CD4-positive, alpha-beta memory T cell (primary cell): ENCODE results near the gene ADCY10. TPM values are rescaled to one million over a fixed set of nuclear protein-coding genes. Genes with fewer than 3 reads are reported as not detected.
A peak's percentile ranks its signal among the peaks of the same experiment; 100 is the strongest.

Experiments
- CTCF ChIA-PET: fragments of 350-600 bp; sonication (Branson Sonifier 250); formaldehyde crosslinking; loops from one replicate; lab custom pipeline; 2021; ENCODE audit warnings: inconsistent platforms; ENCODE audit not compliant: partially characterized antibody; lab: Charles Lee
- POLR2A ChIA-PET: fragments of 350-600 bp; sonication (Branson Sonifier 250); formaldehyde crosslinking; loops from one replicate; lab custom pipeline; 2021; ENCODE audit not compliant: partially characterized antibody; lab: Charles Lee
- DNase-seq, 5 donors: peaks; one replicate each; pipeline versions ENCODE4 v3.0.0 to v3.0.0-alpha.2; 2020 to 2022; ENCODE audit warnings: mixed read lengths in 1 of 5
- H3K27ac ChIP-seq: one replicate; pipeline ENCODE4 v1.7.0; 2013; ENCODE audit warnings: low read depth, low read length
- H3K27me3 ChIP-seq: 2 replicates; pipeline ENCODE4 v1.7.0; 2013; ENCODE audit warnings: mild to moderate bottlenecking, low read length, moderate library complexity; ENCODE audit not compliant: insufficient read depth
- H3K36me3 ChIP-seq: 2 replicates; pipeline ENCODE4 v1.7.0; 2013; ENCODE audit warnings: mild to moderate bottlenecking, low read length, moderate library complexity; ENCODE audit not compliant: insufficient read depth
- H3K4me1 ChIP-seq: 2 replicates; pipeline ENCODE4 v1.7.0; 2013; ENCODE audit warnings: mild to moderate bottlenecking, low read length, moderate library complexity; ENCODE audit not compliant: insufficient read depth
- H3K4me3 ChIP-seq, 2 donors: one replicate each; pipeline ENCODE4 v1.7.0; 2013; ENCODE audit warnings: low read length in 2 of 2, mild to moderate bottlenecking in 1 of 2
- H3K9me3 ChIP-seq, 2 donors: one replicate each; pipeline ENCODE4 v1.7.0; 2013; ENCODE audit warnings: low read length in 2 of 2, control low read depth in 1 of 2; ENCODE audit not compliant: control insufficient read depth in 1 of 2
- H3K27ac Mint-ChIP-seq, 7 donors: one replicate each; pipeline ENCODE4 v1.8.0; 2020 to 2021; ENCODE audit warnings: mixed read lengths in 7 of 7, mild to moderate bottlenecking in 6 of 7, inconsistent platforms in 3 of 7, moderate library complexity in 3 of 7
- H3K27me3 Mint-ChIP-seq, 2 donors: one replicate each; pipeline ENCODE4 v1.8.0; 2020 to 2021; ENCODE audit warnings: mixed read lengths in 2 of 2
- H3K36me3 Mint-ChIP-seq, 2 donors: one replicate each; pipeline ENCODE4 v1.8.0; 2020 to 2021; ENCODE audit warnings: mixed read lengths in 2 of 2, inconsistent platforms in 1 of 2, mild to moderate bottlenecking in 1 of 2
- H3K4me1 Mint-ChIP-seq, 4 donors: one replicate each; pipeline ENCODE4 v1.8.0; 2020 to 2021; ENCODE audit warnings: mixed read lengths in 4 of 4, mild to moderate bottlenecking in 1 of 4
- H3K4me3 Mint-ChIP-seq, 8 donors: one replicate each; pipeline ENCODE4 v1.8.0; 2020 to 2021; ENCODE audit warnings: mixed read lengths in 8 of 8, mild to moderate bottlenecking in 7 of 8, moderate library complexity in 6 of 8, inconsistent platforms in 3 of 8
- H3K9me3 Mint-ChIP-seq, 8 donors: one replicate each; pipeline ENCODE4 v1.8.0; 2020 to 2021; ENCODE audit warnings: mixed read lengths in 8 of 8, mild to moderate bottlenecking in 5 of 8, inconsistent platforms in 3 of 8, moderate library complexity in 1 of 8
- intact Hi-C: fragments of 100-400 bp; cut with micrococcal nuclease; formaldehyde crosslinking; loops from one replicate; pipeline ENCODE4 v1.15.1; 2023
- polyA plus RNA-seq, 2 donors: library from polyadenylated mRNA; unstranded; fragments of 300-500 nt; fragmentation: Illumina TruSeq; gene quantifications; one replicate each; pipeline ENCODE4 v1.2.3, GENCODE V29; 2021
- total RNA-seq, 2 experiments: library from RNA; stranded (reverse); gene quantifications; one replicate each; pipeline ENCODE4 v1.2.3, GENCODE V29; 2021

The ADCY10 gene
- total and polyA plus RNA-seq, 4 experiments from 2014 or later = 0.61 to 0.96 TPM; not detected in 2

DNA sequence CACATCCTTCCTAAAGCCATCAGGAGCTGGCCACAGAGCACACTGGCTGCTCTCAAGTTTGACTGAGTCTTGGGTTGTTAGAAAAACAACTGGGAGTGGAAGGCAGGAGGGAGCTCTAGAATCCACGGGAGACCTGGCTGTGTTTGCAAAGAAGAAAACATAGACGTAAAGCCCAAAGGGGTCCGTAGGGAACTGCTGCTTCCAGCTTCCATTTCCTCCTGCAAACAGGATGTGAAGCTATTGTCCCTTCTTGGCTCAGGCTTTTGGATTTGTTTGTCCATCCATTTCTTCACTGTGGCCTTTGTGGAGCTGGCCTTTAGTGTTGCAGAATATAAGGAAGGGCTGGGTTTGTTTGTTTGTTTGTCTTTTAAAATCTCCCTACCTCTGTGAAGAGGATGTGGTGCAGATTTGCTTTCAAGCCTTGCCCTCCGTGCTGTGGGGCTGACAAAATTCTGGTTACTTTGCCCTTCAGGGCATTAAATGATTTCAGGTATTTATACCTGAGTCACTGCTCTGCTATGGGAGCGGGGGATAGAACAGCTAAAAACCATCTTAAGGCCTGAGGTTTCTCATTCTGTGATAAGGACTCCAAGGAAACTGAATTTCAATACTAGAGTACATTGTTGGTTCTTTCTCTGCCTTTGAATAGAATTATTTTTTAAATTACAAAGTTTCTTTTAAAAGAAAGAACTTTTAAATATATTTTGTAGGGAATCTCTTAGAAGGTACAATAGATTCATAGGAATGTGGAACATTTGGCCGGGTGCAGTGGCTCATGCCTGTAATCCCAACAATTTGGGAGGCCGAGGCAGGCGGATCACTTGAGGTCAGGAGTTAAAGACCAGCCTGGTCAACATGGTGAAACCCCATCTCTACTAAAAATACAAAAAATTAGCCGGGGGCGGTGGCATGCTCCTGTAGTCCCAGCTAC lies 117.9 kb downstream of the ADCY10 start:
- peaks cover 0 to 3% (median under 1%) of the 10 kb centered on the region in 4 donors for H3K4me1 Mint-ChIP-seq
- Histone ChIP-seq H3K9me3 (no peaks in the 10 kb centered on the region), H3K4me3 (no peak overlapping the region), H3K27ac (no peak overlapping the region), H3K4me1 (no peaks in the 10 kb centered on the region), H3K27me3 (no peaks in the 10 kb centered on the region), H3K36me3 (no peaks in the 10 kb centered on the region)
- H3K4me3 Mint-ChIP-seq = no peak overlapping the region
- CTCF ChIA-PET = interaction anchor here (1.0 to 1.9 kb wide), 2 partner anchors 8 to 9 kb away, joined by 5 to 6 read pairs; no protein-coding TSS in a partner anchor
- H3K27me3 Mint-ChIP-seq = no peaks in the 10 kb centered on the region
- intact Hi-C loops = no loop called here
- no peak for DNase-seq
- no peak overlapping the region for H3K27ac Mint-ChIP-seq
- no peaks in the 10 kb centered on the region for H3K36me3 Mint-ChIP-seq
- no peaks in the 10 kb centered on the region for H3K9me3 Mint-ChIP-seq
- POLR2A ChIA-PET = no interaction called here

GRCh38 chr1:167794043-167794442 lies 119.9 kb downstream of the ADCY10 start:
- no peaks in the 10 kb centered on the region for H3K9me3 ChIP-seq
- H3K27me3 Mint-ChIP-seq = no peaks in the 10 kb centered on the region
- no peak for DNase-seq
- intact Hi-C loops = no loop called here
- H3K36me3 Mint-ChIP-seq = no peaks in the 10 kb centered on the region
- no peak overlapping the region for H3K27ac Mint-ChIP-seq
- no peak overlapping the region for H3K27ac ChIP-seq
- peaks cover 0 to 3% (median under 1%) of the 10 kb centered on the region in 4 donors for H3K4me1 Mint-ChIP-seq
- H3K27me3 ChIP-seq = no peaks in the 10 kb centered on the region
- H3K9me3 Mint-ChIP-seq = no peaks in the 10 kb centered on the region
- no peaks in the 10 kb centered on the region for H3K4me1 ChIP-seq
- ChIA-PET CTCF (no interaction called here), POLR2A (no interaction called here)
- H3K36me3 ChIP-seq = no peaks in the 10 kb centered on the region
- no peak overlapping the region for H3K4me3 Mint-ChIP-seq
- H3K4me3 ChIP-seq = no peak overlapping the region

DNA sequence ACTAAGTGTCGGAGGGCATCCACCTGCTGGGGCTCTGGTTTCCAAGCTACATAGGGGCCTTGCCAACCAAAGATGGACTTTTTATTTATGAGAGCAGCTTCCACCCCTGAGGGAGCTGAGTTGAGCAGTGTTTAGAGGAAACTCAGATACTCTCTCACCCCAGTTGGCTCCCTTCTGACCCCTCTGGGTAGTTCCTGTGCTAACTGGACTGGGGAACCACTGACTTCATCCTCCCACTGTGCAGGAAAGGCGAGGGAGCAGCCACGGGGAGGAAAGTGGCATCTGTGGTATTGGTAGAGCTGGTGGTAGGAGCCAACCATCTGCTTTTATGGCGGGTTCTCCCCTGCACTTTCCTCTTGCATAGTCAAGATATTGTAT lies 121.8 kb downstream of the ADCY10 start:
- Mint-ChIP-seq H3K27me3 (no peaks in the 10 kb centered on the region), H3K36me3 (peaks cover 4 to 5% of the 10 kb centered on the region in 2 donors), H3K4me1 (peaks cover 0 to 3% (median under 1%) of the 10 kb centered on the region in 4 donors), H3K27ac (no peak overlapping the region), H3K9me3 (no peaks in the 10 kb centered on the region), H3K4me3 (no peak overlapping the region)
- Histone ChIP-seq H3K27ac (no peak overlapping the region), H3K36me3 (no peaks in the 10 kb centered on the region), H3K27me3 (no peaks in the 10 kb centered on the region), H3K4me3 (no peak overlapping the region), H3K4me1 (no peaks in the 10 kb centered on the region), H3K9me3 (no peaks in the 10 kb centered on the region)
- CTCF ChIA-PET = interaction anchor here (3.5 kb wide), 1 partner anchor 8 kb away, joined by 14 read pairs; no protein-coding TSS in a partner anchor
- no peak for DNase-seq
- POLR2A ChIA-PET = no interaction called here
- intact Hi-C loops = no loop called here

DNA sequence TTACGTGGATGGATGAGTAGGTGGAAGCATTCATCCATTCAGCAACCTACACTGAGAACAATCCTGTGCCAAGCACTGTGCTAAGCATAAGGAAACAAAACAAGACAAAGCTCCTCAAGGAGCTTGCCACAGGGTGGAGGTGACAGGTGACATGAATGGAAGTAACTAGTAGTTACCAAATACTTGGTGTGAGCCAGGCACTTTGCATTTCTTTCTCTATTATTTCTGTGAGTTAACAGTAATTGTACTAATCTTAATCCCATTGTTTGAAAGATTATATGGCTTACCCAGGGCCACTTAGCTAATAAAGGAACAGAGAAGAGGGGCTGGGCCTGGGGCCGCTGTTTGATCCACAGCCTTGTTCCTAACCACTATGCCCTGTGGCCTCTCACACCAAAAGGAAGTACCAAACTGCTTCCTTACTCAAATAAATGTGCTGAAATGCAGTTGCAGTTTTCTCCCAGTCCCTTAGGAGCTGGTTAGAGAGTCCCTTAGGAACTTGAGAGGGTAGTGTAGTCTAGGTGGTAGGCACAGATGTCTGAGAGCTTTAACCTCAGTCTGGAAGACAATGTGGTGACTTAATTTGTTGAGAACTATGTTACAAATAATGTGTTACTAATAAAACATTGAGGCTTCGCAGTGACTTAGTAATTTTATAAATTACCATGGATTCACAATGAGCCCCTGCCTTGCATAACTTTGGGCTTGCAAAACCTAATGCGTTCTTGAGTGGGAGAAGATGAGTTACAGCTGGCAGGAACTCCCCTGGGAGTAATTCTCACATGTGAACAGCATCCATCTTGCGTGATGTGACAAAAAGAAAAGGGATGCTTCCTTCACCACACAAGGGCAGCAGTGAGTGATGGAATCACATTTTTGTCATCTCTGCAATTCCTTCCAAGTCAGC lies 122.4 kb downstream of the ADCY10 start:
- ChIA-PET CTCF (interaction anchor here (3.5 kb wide), 1 partner anchor 9 kb away, joined by 14 read pairs; no protein-coding TSS in a partner anchor), POLR2A (no interaction called here)
- no peaks in the 10 kb centered on the region for H3K4me1 Mint-ChIP-seq
- Histone ChIP-seq H3K4me3 (no peak overlapping the region), H3K9me3 (no peaks in the 10 kb centered on the region), H3K36me3 (no peaks in the 10 kb centered on the region), H3K4me1 (no peaks in the 10 kb centered on the region), H3K27ac (no peak overlapping the region), H3K27me3 (no peaks in the 10 kb centered on the region)
- intact Hi-C loops = no loop called here
- no peaks in the 10 kb centered on the region for H3K27me3 Mint-ChIP-seq
- no peak for DNase-seq
- no peaks in the 10 kb centered on the region for H3K9me3 Mint-ChIP-seq
- H3K4me3 Mint-ChIP-seq = no peak overlapping the region
- no peak overlapping the region for H3K27ac Mint-ChIP-seq
- H3K36me3 Mint-ChIP-seq = peaks cover 4 to 5% of the 10 kb centered on the region in 2 donors

DNA sequence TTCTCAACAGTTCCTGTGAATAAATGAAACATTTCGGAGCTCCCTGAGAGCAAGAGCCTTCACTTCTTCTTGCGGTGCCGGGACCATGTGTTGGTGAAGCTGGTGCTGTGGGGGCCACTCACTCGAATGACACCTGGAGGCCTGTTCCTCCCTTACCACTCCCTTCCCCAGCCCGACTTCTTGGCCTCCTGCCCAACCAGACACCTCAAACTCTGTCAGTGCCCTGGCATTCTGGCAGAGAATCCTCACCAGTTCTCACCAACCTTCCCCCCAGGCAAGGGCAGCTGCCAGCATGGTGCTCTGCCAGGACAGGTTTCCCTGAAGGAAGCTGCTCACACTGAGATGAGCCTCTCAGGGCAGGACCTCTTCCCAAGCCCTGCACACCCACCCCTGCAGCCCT lies 123.8 kb downstream of the ADCY10 start:
- intact Hi-C loops = no loop called here
- H3K27me3 Mint-ChIP-seq = no peaks in the 10 kb centered on the region
- no peaks in the 10 kb centered on the region for H3K27me3 ChIP-seq
- no peaks in the 10 kb centered on the region for H3K36me3 ChIP-seq
- H3K27ac ChIP-seq = no peak overlapping the region
- peak overlapping the region in 1 of 7 donors; percentile 62 for H3K27ac Mint-ChIP-seq
- H3K36me3 Mint-ChIP-seq = peaks cover 4 to 5% of the 10 kb centered on the region in 2 donors
- CTCF ChIA-PET = interaction anchor here (3.5 kb wide), 1 partner anchor 11 kb away, joined by 14 read pairs; no protein-coding TSS in a partner anchor
- H3K9me3 ChIP-seq = no peaks in the 10 kb centered on the region
- POLR2A ChIA-PET = no interaction called here
- no peaks in the 10 kb centered on the region for H3K4me1 ChIP-seq
- no peaks in the 10 kb centered on the region for H3K4me1 Mint-ChIP-seq
- H3K9me3 Mint-ChIP-seq = no peaks in the 10 kb centered on the region
- H3K4me3 Mint-ChIP-seq = no peak overlapping the region
- H3K4me3 ChIP-seq = no peak overlapping the region
- no peak for DNase-seq

GRCh38 chr1:167789501-167789900 lies 124.4 kb downstream of the ADCY10 start:
- Mint-ChIP-seq H3K27ac (no peak overlapping the region), H3K4me1 (no peaks in the 10 kb centered on the region), H3K36me3 (peaks cover 4 to 5% of the 10 kb centered on the region in 2 donors), H3K27me3 (no peaks in the 10 kb centered on the region), H3K4me3 (no peak overlapping the region), H3K9me3 (no peaks in the 10 kb centered on the region)
- no peaks in the 10 kb centered on the region for H3K9me3 ChIP-seq
- intact Hi-C loops = no loop called here
- POLR2A ChIA-PET = no interaction called here
- no peak for DNase-seq
- no peaks in the 10 kb centered on the region for H3K4me1 ChIP-seq
- CTCF ChIA-PET = interaction anchor here (1.4 to 3.5 kb wide), 3 partner anchors 9 to 13 kb away, joined by 3 to 14 read pairs (median 4); no protein-coding TSS in a partner anchor
- H3K4me3 ChIP-seq = no peak overlapping the region
- no peaks in the 10 kb centered on the region for H3K27me3 ChIP-seq
- no peaks in the 10 kb centered on the region for H3K36me3 ChIP-seq
- H3K27ac ChIP-seq = no peak overlapping the region

GRCh38 chr1:167786502-167786901 lies 127.4 kb downstream of the ADCY10 start:
- peaks cover 0 to 4% (median 0%) of the 10 kb centered on the region in 8 donors for H3K9me3 Mint-ChIP-seq
- no peaks in the 10 kb centered on the region for H3K27me3 ChIP-seq
- no peaks in the 10 kb centered on the region for H3K4me1 ChIP-seq
- H3K9me3 ChIP-seq = no peaks in the 10 kb centered on the region
- no peaks in the 10 kb centered on the region for H3K36me3 ChIP-seq
- H3K4me1 Mint-ChIP-seq = no peaks in the 10 kb centered on the region
- CTCF ChIA-PET = interaction anchor here (1.3 kb wide), 1 partner anchor 11 kb away, joined by 6 read pairs; no protein-coding TSS in a partner anchor
- H3K27ac ChIP-seq = no peak overlapping the region
- DNase-seq = no peak
- no peak overlapping the region for H3K4me3 ChIP-seq
- no peaks in the 10 kb centered on the region for H3K27me3 Mint-ChIP-seq
- peaks cover 4 to 5% of the 10 kb centered on the region in 2 donors for H3K36me3 Mint-ChIP-seq
- H3K27ac Mint-ChIP-seq = no peak overlapping the region
- intact Hi-C loops = no loop called here
- no peak overlapping the region for H3K4me3 Mint-ChIP-seq
- POLR2A ChIA-PET = no interaction called here
